IMR-90 (cell line): Measurements from ENCODE around the gene ZNF23. TPM values are rescaled to one million over a fixed set of nuclear protein-coding genes. Genes with fewer than 3 reads are reported as not detected.

Source experiments
- ATAC-seq: fragments of 200-7000 bp; cut with Tn5 transposase; 2 replicates; pipeline ENCODE4 v1.9.1; 2020; ENCODE audit warnings: low read depth, mild to moderate bottlenecking, moderate library complexity
- BruUV-seq: library from RNA; stranded (reverse); fragments of 400-500 nt; replicated peaks from 2 replicates; lab custom pipeline; 2021; lab: Mats Ljungman, UMichigan
- CTCF ChIA-PET: fragments of 300-600 bp; formaldehyde crosslinking; extraction: SDS; loops from one replicate; lab custom pipeline; 2021; ENCODE audit warnings: antibody characterized with exemption; lab: Yijun Ruan, JAX
- POLR2A ChIA-PET: fragments of 300-600 bp; sonication (Branson Sonifier 250); formaldehyde crosslinking; loops from one replicate; lab custom pipeline; 2022; ENCODE audit warnings: antibody characterized with exemption; ENCODE audit not compliant: unreplicated experiment; lab: Charles Lee
- DNase-seq: peaks from one replicate; pipeline ENCODE4 v3.0.0; 2013
- H2AFZ ChIP-seq: replicated peaks from 2 replicates; pipeline ENCODE3; 2013; ENCODE audit warnings: low read length, mild to moderate bottlenecking; ENCODE audit not compliant: poor library complexity
- H2AK5ac ChIP-seq: 2 replicates; pipeline ENCODE4 v1.6.1; 2013; ENCODE audit warnings: low read depth, low read length, inconsistent platforms
- H2AK9ac ChIP-seq: replicated peaks from 2 replicates; pipeline ENCODE3; 2013; ENCODE audit warnings: mild to moderate bottlenecking, low read depth, low read length, moderate library complexity; ENCODE audit not compliant: poor library complexity
- H2BK120ac ChIP-seq: 2 replicates; pipeline ENCODE4 v1.6.1; 2013; ENCODE audit warnings: low read depth, low read length, inconsistent platforms
- H2BK15ac ChIP-seq: 3 replicates; pipeline ENCODE4 v1.6.1; 2013; ENCODE audit warnings: low read depth, low read length, inconsistent platforms
- H2BK20ac ChIP-seq: 2 replicates; pipeline ENCODE4 v1.6.1; 2013; ENCODE audit warnings: low read depth, mild to moderate bottlenecking, inconsistent platforms, low read length, moderate library complexity
- H2BK5ac ChIP-seq: 2 replicates; pipeline ENCODE4 v1.6.1; 2013; ENCODE audit warnings: mild to moderate bottlenecking, low read depth, low read length, inconsistent platforms; ENCODE audit not compliant: poor library complexity, severe bottlenecking
- H3K14ac ChIP-seq: replicated peaks from 2 replicates; pipeline ENCODE4 v1.6.1; 2013; ENCODE audit warnings: low read depth, low read length, inconsistent platforms
- H3K18ac ChIP-seq: 2 replicates; pipeline ENCODE4 v1.6.1; 2013; ENCODE audit warnings: low read depth, low read length, control low read depth
- H3K23ac ChIP-seq: 2 replicates; pipeline ENCODE4 v1.6.1; 2013; ENCODE audit warnings: low read depth, low read length, inconsistent platforms
- H3K27ac ChIP-seq: 2 replicates; pipeline ENCODE4 v1.5.1; 2013; ENCODE audit warnings: mild to moderate bottlenecking, control low read depth, low read length; ENCODE audit not compliant: insufficient read depth
- H3K27me3 ChIP-seq: 2 replicates; pipeline ENCODE4 v1.6.1; 2013; ENCODE audit warnings: low read length; ENCODE audit not compliant: control insufficient read depth, insufficient read depth
- H3K36me3 ChIP-seq: 2 replicates; pipeline ENCODE4 v1.6.1; 2013; ENCODE audit warnings: low read length, mixed read lengths; ENCODE audit not compliant: control insufficient read depth, insufficient read depth
- H3K4ac ChIP-seq: 2 replicates; pipeline ENCODE4 v1.6.1; 2013; ENCODE audit warnings: low read depth, low read length, inconsistent platforms
- H3K4me1 ChIP-seq: 2 replicates; pipeline ENCODE4 v1.6.1; 2013; ENCODE audit warnings: low read length, mixed read lengths; ENCODE audit not compliant: control insufficient read depth, insufficient read depth
- H3K4me2 ChIP-seq: 2 replicates; pipeline ENCODE4 v1.6.1; 2013; ENCODE audit warnings: low read depth, mild to moderate bottlenecking, control low read depth, low read length, moderate library complexity
- H3K4me3 ChIP-seq: 2 replicates; pipeline ENCODE4 v1.5.1; 2013; ENCODE audit warnings: low read depth, mild to moderate bottlenecking, control low read depth, low read length, moderate library complexity; ENCODE audit not compliant: insufficient read depth
- H3K56ac ChIP-seq: 2 replicates; pipeline ENCODE4 v1.6.1; 2013; ENCODE audit warnings: low read length, inconsistent platforms; ENCODE audit not compliant: insufficient read depth; ENCODE audit errors: extremely low read depth
- H3K79me1 ChIP-seq, 2 experiments: 2 replicates each; pipeline ENCODE4 v1.6.1; 2013; ENCODE audit warnings: low read length in 2 of 2, inconsistent platforms in 1 of 2, low read depth in 1 of 2
- H3K9ac ChIP-seq: 2 replicates; pipeline ENCODE4 v1.6.1; 2013; ENCODE audit warnings: low read depth, low read length, control low read depth
- H3K9me1 ChIP-seq: 2 replicates; pipeline ENCODE4 v1.6.1; 2013; ENCODE audit warnings: low read length, inconsistent platforms; ENCODE audit not compliant: insufficient read depth
- H3K9me3 ChIP-seq: 2 replicates; pipeline ENCODE4 v1.6.1; 2013; ENCODE audit warnings: low read length; ENCODE audit not compliant: control insufficient read depth, insufficient read depth
- H4K20me1 ChIP-seq: 2 replicates; pipeline ENCODE4 v1.6.1; 2013; ENCODE audit warnings: low read length, inconsistent platforms; ENCODE audit not compliant: insufficient read depth
- H4K5ac ChIP-seq: 2 replicates; pipeline ENCODE4 v1.6.1; 2013; ENCODE audit warnings: mild to moderate bottlenecking, low read depth, low read length, control low read depth
- H4K8ac ChIP-seq, 2 experiments: 2 replicates each; pipeline ENCODE4 v1.6.1; 2013; ENCODE audit warnings: low read depth in 2 of 2, low read length in 2 of 2, control low read depth in 1 of 2, inconsistent platforms in 1 of 2
- H4K91ac ChIP-seq: 2 replicates; pipeline ENCODE4 v1.6.1; 2013; ENCODE audit warnings: low read depth, low read length, inconsistent platforms; ENCODE audit not compliant: insufficient read depth
- CEBPB ChIP-seq: IDR thresholded peaks from 2 replicates; pipeline ENCODE4 v1.6.1; 2012; ENCODE audit warnings: low read depth, low read length, improper control_type of control experiment
- FOS ChIP-seq: fragments of 150-350 bp; IDR thresholded peaks from 2 replicates; pipeline ENCODE4 v1.6.1; 2016; ENCODE audit warnings: low read depth, low read length
- MAFK ChIP-seq: IDR thresholded peaks from 2 replicates; pipeline ENCODE4 v1.6.1; 2012; ENCODE audit warnings: low read depth, low read length, improper control_type of control experiment
- MAZ ChIP-seq: IDR thresholded peaks from 2 replicates; pipeline ENCODE4 v1.6.1; 2012; ENCODE audit warnings: low read depth, mild to moderate bottlenecking, low read length, improper control_type of control experiment, moderate library complexity, borderline replicate concordance
- RAD21 ChIP-seq: IDR thresholded peaks from 2 replicates; pipeline ENCODE4 v1.6.1; 2012; ENCODE audit warnings: low read length, improper control_type of control experiment
- RFX5 ChIP-seq: IDR thresholded peaks from 2 replicates; pipeline ENCODE4 v1.8.0; 2012; ENCODE audit warnings: low read depth, mild to moderate bottlenecking, low read length, moderate library complexity
- SMC3 ChIP-seq: fragments of 150-350 bp; IDR thresholded peaks from 2 replicates; pipeline ENCODE4 v1.6.1; 2016; ENCODE audit warnings: low read depth, mild to moderate bottlenecking, antibody characterized with exemption, low read length, moderate library complexity
- WGBS, 2 experiments: methylation state at CpG; one replicate each; pipeline versions ENCODE4 v1.1.5 to v1.1.7; 2013; ENCODE audit warnings: missing lambda C conversion rate in 2 of 2; ENCODE audit not compliant: insufficient read length in 1 of 2; ENCODE audit errors: extremely low coverage in 2 of 2; 5-methylcytosine and 5-hydroxymethylcytosine counted together
- dilution Hi-C: fragments of 300-500 bp; cut with HindIII; formaldehyde crosslinking; loops from one replicate; pipeline ENCODE4 v1.14.3; 2018; ENCODE audit warnings: low sequenced_read_pairs; ENCODE audit not compliant: unreplicated experiment
- in situ Hi-C: fragments of 300-500 bp; cut with MboI; formaldehyde crosslinking; loops from 3 replicates; pipeline ENCODE4 v1.14.3; 2019; ENCODE audit warnings: low sequenced_read_pairs, inconsistent platforms, mixed read lengths
- intact Hi-C: fragments of 100-400 bp; cut with micrococcal nuclease; formaldehyde crosslinking; loops from 2 replicates; pipeline ENCODE4 v1.10.0; 2022
- polyA plus RNA-seq, 3 experiments: library from polyadenylated mRNA; depleted of rRNA; stranded (reverse); fragments of >200 nt; gene quantifications; 2 replicates each; pipeline ENCODE4 v1.2.3, GENCODE V29; 2012; ENCODE audit warnings: low replicate concordance in 1 of 3
- total RNA-seq: library from RNA; depleted of rRNA; stranded (reverse); fragments of >200 nt; gene quantifications from 2 replicates; pipeline ENCODE4 v1.2.3, GENCODE V29; 2012

ZNF23 gene
- total and polyA plus RNA-seq, 2 of the 4 experiments (the other 2 are of a cell fraction): 7.5 to 8.8 TPM

GRCh38 chr16:71413341-71413740 lies 48.7 kb downstream of the ZNF23 start:
- WGBS, 2 experiments: 14% methylated on average over 1 of the region's 4 CpGs; no CpG with 5 or more reads in 1 of the 2 experiments
- ATAC-seq: no peak
- H2BK20ac ChIP-seq: no peak overlapping the region
- dilution Hi-C loops: no loop called here
- no peak overlapping the region for H4K91ac ChIP-seq
- H3K9ac ChIP-seq: no peak overlapping the region
- no peak overlapping the region for H3K56ac ChIP-seq
- H3K79me1 ChIP-seq: no peaks in the 10 kb centered on the region
- no peak overlapping the region for H3K27ac ChIP-seq
- in situ Hi-C loops: loop anchor here (5.0 kb wide), 1 partner anchor 89 kb away; no protein-coding TSS in a partner anchor
- no peak for DNase-seq
- H3K4ac ChIP-seq: no peak overlapping the region
- H3K4me2 ChIP-seq: no peak overlapping the region
- no peaks in the 10 kb centered on the region for H4K20me1 ChIP-seq
- no peak overlapping the region for H2BK120ac ChIP-seq
- no peak overlapping the region for H4K8ac ChIP-seq
- no peaks in the 10 kb centered on the region for H3K9me1 ChIP-seq
- H3K9me3 ChIP-seq: no peaks in the 10 kb centered on the region
- H3K14ac ChIP-seq: no peak overlapping the region
- POLR2A ChIA-PET: interaction anchor here (0.6 kb wide), 1 partner anchor 89 kb away, joined by 3 read pairs; no protein-coding TSS in a partner anchor
- no peak overlapping the region for H3K18ac ChIP-seq
- no peak overlapping the region for H3K4me3 ChIP-seq
- no peak overlapping the region for H2AK5ac ChIP-seq
- no peaks in the 10 kb centered on the region for H3K4me1 ChIP-seq
- no peak overlapping the region for H3K23ac ChIP-seq
- intact Hi-C loops: no loop called here
- no peak overlapping the region for H2BK5ac ChIP-seq
- no peak overlapping the region for H4K5ac ChIP-seq
- no peak overlapping the region for H2AFZ ChIP-seq
- peaks cover 9% of the 10 kb centered on the region for H3K27me3 ChIP-seq
- no TSS peak for BruUV-seq
- H3K36me3 ChIP-seq: no peaks in the 10 kb centered on the region
- CTCF ChIA-PET: interaction anchor here (0.6 to 4.2 kb wide), 10 partner anchors 16 to 198 kb away, joined by 3 to 40 read pairs (median 3); partner anchors contain the start of gene CHST4
- no peak for TF ChIP-seq SMC3
- no peak for TF ChIP-seq RFX5
- TF ChIP-seq RAD21: no peak
- no peak for TF ChIP-seq MAZ
- no peak for TF ChIP-seq MAFK
- no peak for TF ChIP-seq FOS
- no peak for TF ChIP-seq CEBPB
- no peak overlapping the region for H2AK9ac ChIP-seq
- H2BK15ac ChIP-seq: no peak overlapping the region
